Chondrocyte (in vitro differentiated cells): ENCODE results near the gene NPIPA3. TPM values are rescaled to one million over a fixed set of nuclear protein-coding genes. Genes with fewer than 3 reads are reported as not detected.
A peak's percentile ranks its signal among the peaks of the same experiment; 100 is the strongest.
"Not testable (repeated sequence)": the region's sequence is repeated elsewhere in the genome, so short reads cannot be mapped to it uniquely, and the experiment has no call there.

Experiments used
- DNase-seq: peaks from one replicate; pipeline ENCODE4 v3.0.0; 2021; ENCODE audit warnings: mixed read lengths, low spot score
- H3K27ac Mint-ChIP-seq: one replicate; pipeline ENCODE4 v1.8.0; 2021; ENCODE audit warnings: mild to moderate bottlenecking, moderate library complexity, mixed read lengths; ENCODE audit not compliant: unreplicated experiment
- H3K27me3 Mint-ChIP-seq: 2 replicates; pipeline ENCODE4 v1.8.0; 2021; ENCODE audit warnings: low read depth, mixed read lengths
- H3K36me3 Mint-ChIP-seq: 2 replicates; pipeline ENCODE4 v1.8.0; 2021; ENCODE audit warnings: low read depth, mixed read lengths
- H3K4me1 Mint-ChIP-seq: 2 replicates; pipeline ENCODE4 v1.8.0; 2021; ENCODE audit warnings: low read depth, mild to moderate bottlenecking, mixed read lengths
- H3K4me3 Mint-ChIP-seq: one replicate; pipeline ENCODE4 v1.8.0; 2021; ENCODE audit warnings: mild to moderate bottlenecking, moderate library complexity, mixed read lengths; ENCODE audit not compliant: unreplicated experiment
- H3K9me3 Mint-ChIP-seq: 2 replicates; pipeline ENCODE4 v1.8.0; 2021; ENCODE audit warnings: low read depth, mixed read lengths
- CTCF ChIP-seq: fragments of 200-600 bp; sonication (generic); IDR thresholded peaks from 2 replicates; pipeline ENCODE4 v1.5.0; 2021; ENCODE audit warnings: antibody characterized with exemption, mild to moderate bottlenecking, moderate library complexity
- total RNA-seq: library from RNA; stranded (reverse); gene quantifications from 3 replicates; pipeline ENCODE4 v1.2.1, GENCODE V29; 2021

NPIPA3 gene
- total RNA-seq, 1 donor from 2014 or later: not detected

GRCh38 chr16:14672403-14672971 lies 30.7 kb upstream of the NPIPA3 start:
- no peak overlapping the region for H3K4me3 Mint-ChIP-seq
- H3K27me3 Mint-ChIP-seq: no peaks in the 10 kb centered on the region
- no peak for TF ChIP-seq CTCF
- H3K36me3 Mint-ChIP-seq: peaks cover 14% of the 10 kb centered on the region
- peaks cover 9% of the 10 kb centered on the region for H3K9me3 Mint-ChIP-seq
- DNase-seq: no peak
- H3K27ac Mint-ChIP-seq: no peak overlapping the region
- H3K4me1 Mint-ChIP-seq: no peaks in the 10 kb centered on the region

- TF ChIP-seq CTCF: no peak
- Mint-ChIP-seq H3K27me3 (peaks cover 2% of the 10 kb centered on the region), H3K4me1 (no peaks in the 10 kb centered on the region), H3K27ac (no peak overlapping the region), H3K9me3 (peaks cover 9% of the 10 kb centered on the region), H3K36me3 (peaks cover 3% of the 10 kb centered on the region), H3K4me3 (no peak overlapping the region)
- DNase-seq: no peak
Measured at GRCh38 chr16:14676633-14677032, 26.6 kb upstream of the NPIPA3 start.

- Mint-ChIP-seq H3K4me3 (no peak overlapping the region), H3K9me3 (peaks cover 9% of the 10 kb centered on the region), H3K36me3 (peaks cover 3% of the 10 kb centered on the region), H3K4me1 (no peaks in the 10 kb centered on the region), H3K27ac (no peak overlapping the region), H3K27me3 (peaks cover 2% of the 10 kb centered on the region)
- no peak for DNase-seq
- no peak for TF ChIP-seq CTCF
Measured at GRCh38 chr16:14677627-14678026, 25.6 kb upstream of the NPIPA3 start.

- Mint-ChIP-seq H3K27ac (peak overlapping the region; percentile 61), H3K9me3 (peaks cover 9% of the 10 kb centered on the region), H3K4me3 (no peak overlapping the region), H3K27me3 (peaks cover 2% of the 10 kb centered on the region), H3K4me1 (no peaks in the 10 kb centered on the region), H3K36me3 (peaks cover 3% of the 10 kb centered on the region)
- TF ChIP-seq CTCF: no peak
- DNase-seq: no peak
Measured at GRCh38 chr16:14678748-14679497, 24.3 kb upstream of the NPIPA3 start.

GRCh38 chr16:14680396-14680795 lies 22.8 kb upstream of the NPIPA3 start:
- not testable (repeated sequence) for H3K27ac Mint-ChIP-seq, H3K9me3 Mint-ChIP-seq, H3K4me3 Mint-ChIP-seq, H3K36me3 Mint-ChIP-seq, H3K4me1 Mint-ChIP-seq, DNase-seq, H3K27me3 Mint-ChIP-seq

GRCh38 chr16:14681115-14681514 lies 22.1 kb upstream of the NPIPA3 start:
- no peak for TF ChIP-seq CTCF
- H3K36me3 Mint-ChIP-seq: peaks cover 3% of the 10 kb centered on the region
- H3K4me3 Mint-ChIP-seq: no peak overlapping the region
- H3K4me1 Mint-ChIP-seq: no peaks in the 10 kb centered on the region
- H3K27me3 Mint-ChIP-seq: peaks cover 2% of the 10 kb centered on the region
- no peak overlapping the region for H3K27ac Mint-ChIP-seq
- H3K9me3 Mint-ChIP-seq: peaks cover 7% of the 10 kb centered on the region
- no peak for DNase-seq
